Measurements from ENCODE around the gene LNPEP.

Gene LNPEP

DNA sequence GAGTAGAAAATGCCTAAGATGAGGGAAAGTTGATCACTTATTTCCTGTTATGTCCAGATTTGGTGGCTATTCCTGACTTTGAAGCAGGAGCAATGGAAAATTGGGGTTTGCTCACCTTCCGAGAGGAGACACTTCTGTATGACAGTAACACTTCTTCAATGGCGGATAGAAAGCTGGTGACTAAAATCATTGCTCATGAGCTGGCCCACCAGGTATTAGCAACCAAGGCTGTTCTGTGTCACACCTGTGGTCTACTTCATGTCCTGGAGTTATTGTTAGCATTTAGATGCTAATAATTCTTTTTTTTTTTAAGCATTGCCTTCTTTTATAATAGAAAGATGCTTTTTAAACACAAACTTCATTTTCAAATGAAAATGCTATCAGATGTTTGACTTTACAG lies 57.9 kb downstream of the LNPEP start:
- no peak for DNase-seq (ENCODE audit: low read depth)
- TF ChIP-seq, protein P1, sequence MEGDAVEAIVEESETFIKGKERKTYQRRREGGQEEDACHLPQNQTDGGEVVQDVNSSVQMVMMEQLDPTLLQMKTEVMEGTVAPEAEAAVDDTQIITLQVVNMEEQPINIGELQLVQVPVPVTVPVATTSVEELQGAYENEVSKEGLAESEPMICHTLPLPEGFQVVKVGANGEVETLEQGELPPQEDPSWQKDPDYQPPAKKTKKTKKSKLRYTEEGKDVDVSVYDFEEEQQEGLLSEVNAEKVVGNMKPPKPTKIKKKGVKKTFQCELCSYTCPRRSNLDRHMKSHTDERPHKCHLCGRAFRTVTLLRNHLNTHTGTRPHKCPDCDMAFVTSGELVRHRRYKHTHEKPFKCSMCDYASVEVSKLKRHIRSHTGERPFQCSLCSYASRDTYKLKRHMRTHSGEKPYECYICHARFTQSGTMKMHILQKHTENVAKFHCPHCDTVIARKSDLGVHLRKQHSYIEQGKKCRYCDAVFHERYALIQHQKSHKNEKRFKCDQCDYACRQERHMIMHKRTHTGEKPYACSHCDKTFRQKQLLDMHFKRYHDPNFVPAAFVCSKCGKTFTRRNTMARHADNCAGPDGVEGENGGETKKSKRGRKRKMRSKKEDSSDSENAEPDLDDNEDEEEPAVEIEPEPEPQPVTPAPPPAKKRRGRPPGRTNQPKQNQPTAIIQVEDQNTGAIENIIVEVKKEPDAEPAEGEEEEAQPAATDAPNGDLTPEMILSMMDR (IDR thresholded peaks at IDR 0.05; ENCODE audit: control insufficient read depth, extremely low read depth, insufficient read depth), result no peak
- no peak overlapping the region for H3K4me3 ChIP-seq (ENCODE audit: low read depth, low read length)

DNA sequence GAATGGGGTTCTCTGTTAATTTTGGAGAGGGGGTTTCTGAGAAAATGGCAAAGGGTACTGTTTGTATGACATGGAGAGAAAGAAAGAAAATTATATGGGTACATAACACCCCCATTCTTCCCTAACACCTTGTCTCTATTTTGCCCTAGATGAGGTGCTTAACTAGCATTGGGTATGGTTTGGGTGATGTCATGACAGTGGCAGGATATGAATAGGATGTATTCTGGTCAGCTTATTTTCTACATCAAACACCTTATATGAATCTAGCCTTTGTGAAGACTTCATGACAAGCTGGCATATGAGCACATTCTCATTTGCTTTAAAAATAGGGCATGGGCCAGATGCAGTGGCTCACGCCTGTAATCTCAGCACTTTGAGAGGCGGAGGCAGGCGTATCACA lies 58.6 kb downstream of the LNPEP start:
- DNase-seq (ENCODE audit: low read depth), result no peak
- TF ChIP-seq, protein P1 (IDR thresholded peaks at IDR 0.05; ENCODE audit: control insufficient read depth, extremely low read depth, insufficient read depth), result no peak
- no peak overlapping the region for H3K4me3 ChIP-seq (ENCODE audit: low read depth, low read length)

DNA sequence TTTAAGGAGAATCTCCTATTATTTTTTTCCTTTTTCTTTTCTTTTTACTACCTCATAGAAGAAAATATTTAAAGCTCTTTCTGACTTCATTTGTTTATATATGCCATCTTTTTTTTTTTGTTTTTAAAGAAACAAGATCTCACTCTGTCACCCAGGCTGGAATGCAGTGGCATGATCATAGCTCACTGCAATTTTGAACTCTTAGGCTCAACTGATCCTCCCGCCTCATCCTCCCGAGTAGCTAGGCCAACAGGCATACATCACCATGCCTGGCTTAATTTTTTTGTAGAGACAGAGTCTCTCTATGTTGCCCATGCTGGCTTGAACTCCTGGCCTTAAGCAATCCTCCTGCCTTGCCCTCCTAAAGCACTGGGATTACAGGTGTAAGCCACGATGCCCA lies 59.5 kb downstream of the LNPEP start:
- H3K4me3 ChIP-seq (ENCODE audit: low read depth, low read length), result no peak overlapping the region
- DNase-seq (ENCODE audit: low read depth), result no peak
- TF ChIP-seq, protein P1 (IDR thresholded peaks at IDR 0.05; ENCODE audit: control insufficient read depth, extremely low read depth, insufficient read depth), result no peak

DNA sequence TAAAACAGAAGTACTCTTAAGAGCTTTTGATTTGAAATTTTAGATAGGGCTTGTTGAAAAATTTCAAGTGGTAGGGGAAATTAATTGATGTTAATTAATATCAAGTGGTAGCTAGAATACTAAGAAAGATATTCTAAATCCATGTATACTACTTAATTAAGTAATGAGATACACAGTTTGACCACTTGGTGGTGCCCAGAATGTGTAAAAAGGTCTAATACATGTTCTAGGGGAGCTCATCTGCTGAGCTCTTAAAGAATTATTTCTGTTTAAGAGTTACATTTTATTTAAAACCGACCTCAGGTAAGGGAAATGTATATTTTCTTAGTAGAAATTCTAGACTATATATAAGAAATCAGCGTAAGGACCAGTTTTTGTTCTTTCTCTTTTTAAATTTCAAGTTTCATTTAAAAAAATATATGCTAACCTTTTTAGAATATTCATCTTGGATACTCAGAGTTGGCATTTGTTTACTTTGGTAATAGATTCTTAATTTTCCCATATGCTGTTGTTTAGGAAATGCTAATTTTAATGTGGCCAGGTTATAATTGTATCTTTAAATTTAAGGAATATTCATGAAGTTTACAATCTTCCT lies 61.5 kb downstream of the LNPEP start:
- H3K4me3 ChIP-seq (ENCODE audit: low read depth, low read length), result no peak overlapping the region
- DNase-seq (ENCODE audit: low read depth), result peak; percentile 36
- TF ChIP-seq, protein P1 (IDR thresholded peaks at IDR 0.05; ENCODE audit: control insufficient read depth, extremely low read depth, insufficient read depth), result peak; percentile 47

DNA sequence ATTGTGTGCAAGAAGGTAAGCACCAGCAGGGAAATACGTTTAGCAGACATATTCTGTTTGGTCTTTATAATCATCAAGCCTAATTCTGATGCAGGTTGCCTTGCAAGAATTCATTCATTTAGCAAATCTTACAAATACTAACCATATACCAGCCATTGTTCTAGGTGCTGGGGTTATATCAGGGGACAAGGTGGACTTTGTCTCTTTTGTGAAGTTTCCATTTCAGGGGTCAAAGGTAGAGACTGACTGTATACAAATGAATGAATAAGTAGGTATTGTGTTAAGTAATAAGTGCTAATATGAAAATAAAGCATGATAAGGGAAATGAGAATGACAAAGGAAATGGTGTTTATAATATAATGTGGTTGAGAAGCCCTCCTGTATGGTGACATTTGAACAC lies 64.0 kb downstream of the LNPEP start:
- no peak for DNase-seq (ENCODE audit: low read depth)
- TF ChIP-seq, protein P1 (IDR thresholded peaks at IDR 0.05; ENCODE audit: control insufficient read depth, extremely low read depth, insufficient read depth), result no peak
- no peak overlapping the region for H3K4me3 ChIP-seq (ENCODE audit: low read depth, low read length)

DNA sequence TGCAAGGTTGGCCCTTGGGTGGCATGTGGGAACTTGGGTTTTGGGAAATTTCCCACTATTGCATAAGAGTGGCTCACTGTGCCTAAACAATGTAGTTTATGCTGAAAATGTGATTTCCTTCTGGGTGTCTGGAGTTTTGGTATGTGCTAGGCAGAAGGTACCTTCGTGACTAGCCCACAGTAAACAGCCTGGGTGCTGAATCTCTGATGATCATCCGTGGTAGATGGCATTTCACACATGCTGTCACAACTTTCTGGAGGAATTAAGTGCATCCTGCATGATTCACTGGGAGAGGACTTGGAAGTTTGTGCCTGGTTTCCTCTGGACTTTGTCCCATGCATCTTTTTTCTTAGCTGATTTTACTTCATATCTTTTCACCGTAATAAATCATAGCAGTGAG lies 64.5 kb downstream of the LNPEP start:
- H3K4me3 ChIP-seq (ENCODE audit: low read depth, low read length), result no peak overlapping the region
- DNase-seq (ENCODE audit: low read depth), result no peak
- TF ChIP-seq, protein P1 (IDR thresholded peaks at IDR 0.05; ENCODE audit: control insufficient read depth, extremely low read depth, insufficient read depth), result no peak

DNA sequence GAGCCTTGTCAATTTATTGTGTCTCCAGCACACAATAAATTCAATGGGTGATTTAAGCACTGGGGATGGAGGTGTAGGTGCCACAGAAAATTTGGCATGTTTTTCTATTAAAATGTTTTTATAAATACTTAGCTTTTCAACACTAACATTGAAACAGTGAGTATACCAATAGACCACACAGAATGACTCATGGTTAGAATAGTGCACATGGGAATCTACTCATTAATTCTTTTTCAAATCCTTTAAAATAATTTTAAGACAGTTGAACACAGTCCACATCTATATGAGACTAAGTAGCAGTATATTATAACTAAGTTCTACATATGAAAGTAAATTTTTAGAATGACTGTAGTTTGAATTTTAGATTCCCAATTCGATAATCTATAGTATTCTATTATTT lies 67.1 kb downstream of the LNPEP start:
- DNase-seq (ENCODE audit: low read depth), result no peak
- TF ChIP-seq, protein P1 (IDR thresholded peaks at IDR 0.05; ENCODE audit: control insufficient read depth, extremely low read depth, insufficient read depth), result no peak
- H3K4me3 ChIP-seq (ENCODE audit: low read depth, low read length), result no peak overlapping the region

Data from LNCaP clone FGC (cell line).